ENCODE measurements around the gene DPP8. TPM values are rescaled to one million over a fixed set of nuclear protein-coding genes. Genes with fewer than 3 reads are reported as not detected.

Gene DPP8
- total RNA-seq, 1 experiment from 2014 or later, result 27.1 TPM

DNA sequence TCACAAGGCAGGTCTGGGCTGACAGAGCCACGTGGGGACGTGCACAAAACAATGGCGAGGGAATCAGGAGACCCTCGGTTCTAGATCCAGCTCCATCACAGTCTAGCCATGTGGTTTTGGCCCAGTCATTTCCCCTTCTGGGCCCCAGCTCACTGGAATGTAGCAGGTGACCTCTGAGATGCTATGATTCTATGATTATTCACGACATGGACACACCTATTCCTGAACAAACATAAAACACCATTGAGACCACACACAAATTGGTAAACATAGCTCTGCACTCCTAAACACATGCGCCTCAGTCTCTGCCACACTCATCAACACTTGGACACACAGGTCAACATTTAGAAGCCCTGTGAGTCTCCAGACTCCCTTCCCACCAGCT lies 103.7 kb downstream of the DPP8 start:
- intact Hi-C loops (cut with micrococcal nuclease), result no loop called here
- Histone ChIP-seq H4K20me1 (ENCODE audit: insufficient read depth) (no peaks in the 10 kb centered on the region), H3K4me3 (replicated peaks in 1 of 2; ENCODE audit: low read depth in 1 of 2, low read length in 2 of 2) (no peak overlapping the region), H3K4me1 (ENCODE audit: control insufficient read depth in 1 of 2, insufficient read depth in 2 of 2, low read length in 2 of 2) (peaks cover 0 to 14% of the 10 kb centered on the region in 2 experiments; a peak in 1 of 4 replicates), H3K79me2 (ENCODE audit: insufficient read depth, low read length) (no peaks in the 10 kb centered on the region), H3K27ac (ENCODE audit: low read depth, low read length) (no peak overlapping the region), H2AFZ (ENCODE audit: low read depth, low read length, poor library complexity, severe bottlenecking) (no peak overlapping the region), H3K4me2 (ENCODE audit: low read length) (no peak overlapping the region), H3K36me3 (ENCODE audit: control insufficient read depth in 1 of 2, insufficient read depth in 2 of 2, low read length in 2 of 2) (no peaks in the 10 kb centered on the region), H3K9me3 (ENCODE audit: control insufficient read depth in 1 of 2, insufficient read depth in 1 of 2, low read depth in 1 of 2, low read length in 2 of 2) (no peaks in the 10 kb centered on the region), H3K9ac (ENCODE audit: low read length) (no peak overlapping the region), H3K9me2 (ENCODE audit: insufficient read depth) (no peaks in the 10 kb centered on the region), H3K27me3 (ENCODE audit: insufficient read depth, low read length) (no peaks in the 10 kb centered on the region)
- no peak for ATAC-seq
- DNase-seq (ENCODE audit: low read depth, low spot score), result no peak
- CTCF ChIA-PET, result no interaction called here
- no TSS peak for BruUV-seq (replicated peaks)
- TF ChIP-seq POLR2A (IDR thresholded peaks at IDR 0.05; ENCODE audit: borderline replicate concordance, extremely low read depth, insufficient read depth, insufficient read length) (no peak), ZNF274 (IDR thresholded peaks at IDR 0.05; ENCODE audit: low read depth, low read length) (no peak), POLR2AphosphoS5 (IDR thresholded peaks at IDR 0.05; ENCODE audit: low read depth, low read length) (no peak), SP1 (IDR thresholded peaks at IDR 0.05; ENCODE audit: low read depth) (no peak), CBX3 (IDR thresholded peaks at IDR 0.05; ENCODE audit: low read depth) (no peak), TCF7L2 (IDR thresholded peaks at IDR 0.05; ENCODE audit: borderline replicate concordance, extremely low read depth, insufficient read depth, insufficient read length) (no peak)
- TF ChIP-seq, protein P1, sequence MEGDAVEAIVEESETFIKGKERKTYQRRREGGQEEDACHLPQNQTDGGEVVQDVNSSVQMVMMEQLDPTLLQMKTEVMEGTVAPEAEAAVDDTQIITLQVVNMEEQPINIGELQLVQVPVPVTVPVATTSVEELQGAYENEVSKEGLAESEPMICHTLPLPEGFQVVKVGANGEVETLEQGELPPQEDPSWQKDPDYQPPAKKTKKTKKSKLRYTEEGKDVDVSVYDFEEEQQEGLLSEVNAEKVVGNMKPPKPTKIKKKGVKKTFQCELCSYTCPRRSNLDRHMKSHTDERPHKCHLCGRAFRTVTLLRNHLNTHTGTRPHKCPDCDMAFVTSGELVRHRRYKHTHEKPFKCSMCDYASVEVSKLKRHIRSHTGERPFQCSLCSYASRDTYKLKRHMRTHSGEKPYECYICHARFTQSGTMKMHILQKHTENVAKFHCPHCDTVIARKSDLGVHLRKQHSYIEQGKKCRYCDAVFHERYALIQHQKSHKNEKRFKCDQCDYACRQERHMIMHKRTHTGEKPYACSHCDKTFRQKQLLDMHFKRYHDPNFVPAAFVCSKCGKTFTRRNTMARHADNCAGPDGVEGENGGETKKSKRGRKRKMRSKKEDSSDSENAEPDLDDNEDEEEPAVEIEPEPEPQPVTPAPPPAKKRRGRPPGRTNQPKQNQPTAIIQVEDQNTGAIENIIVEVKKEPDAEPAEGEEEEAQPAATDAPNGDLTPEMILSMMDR (IDR thresholded peaks at IDR 0.05 in 2 of 3, conservative IDR thresholded peaks at IDR 0.05 in 1 of 3; ENCODE audit: borderline replicate concordance in 1 of 3, insufficient read depth in 1 of 3, low read depth in 2 of 3, low read length in 2 of 3), result no peak
- POLR2A ChIA-PET, result no interaction called here
- RAD21 ChIA-PET (ENCODE audit: low non-redundant PET in 1 of 2, low total read pairs in 2 of 2, uncharacterized antibody in 2 of 2, unreplicated experiment in 2 of 2), result no interaction called here

DNA sequence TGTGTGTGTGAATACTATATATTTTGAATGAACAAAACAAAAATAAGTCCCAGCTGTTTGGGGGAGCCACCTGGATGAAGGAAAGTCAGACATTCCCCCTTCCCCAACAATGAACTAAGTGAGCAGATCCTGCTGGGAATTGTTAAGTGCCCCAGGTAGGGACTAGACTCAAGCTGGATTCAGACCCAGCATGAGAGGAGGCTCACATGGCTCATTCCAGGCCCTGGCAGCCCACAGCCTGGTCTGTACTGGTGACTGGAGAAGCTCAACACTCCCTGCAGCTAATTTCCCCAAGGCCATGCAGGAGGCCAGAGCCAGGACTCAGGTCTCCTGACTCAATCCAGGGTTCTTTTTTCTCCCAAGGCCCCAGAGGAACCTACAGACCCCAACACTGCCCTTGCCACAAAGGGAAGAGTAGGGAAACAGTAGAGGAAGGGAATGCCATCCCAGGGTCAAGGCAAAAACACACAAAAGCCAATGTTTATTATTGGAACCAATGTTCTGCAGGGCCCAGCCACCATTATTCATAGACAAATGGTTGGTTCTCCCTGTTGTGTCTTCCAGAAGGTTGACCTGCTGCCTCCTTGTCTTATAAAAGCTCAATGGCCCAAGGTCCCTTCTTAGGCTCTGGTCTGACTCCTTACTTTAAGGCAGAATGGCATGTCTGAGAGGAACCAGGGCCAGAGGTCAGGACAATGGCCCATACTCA lies 104.3 kb downstream of the DPP8 start:
- intact Hi-C loops (cut with micrococcal nuclease), result no loop called here
- peaks cover 0 to 14% of the 10 kb centered on the region in 2 experiments; a peak in 1 of 4 replicates for H3K4me1 ChIP-seq (ENCODE audit: control insufficient read depth in 1 of 2, insufficient read depth in 2 of 2, low read length in 2 of 2)
- no peak overlapping the region for H3K27ac ChIP-seq (ENCODE audit: low read depth, low read length)
- ChIA-PET CTCF (no interaction called here), POLR2A (no interaction called here), RAD21 (ENCODE audit: low non-redundant PET in 1 of 2, low total read pairs in 2 of 2, uncharacterized antibody in 2 of 2, unreplicated experiment in 2 of 2) (no interaction called here)
- DNase-seq (ENCODE audit: low read depth, low spot score) (no peak), ATAC-seq (no peak)
- no peaks in the 10 kb centered on the region for H3K79me2 ChIP-seq (ENCODE audit: insufficient read depth, low read length)
- H4K20me1 ChIP-seq (ENCODE audit: insufficient read depth), result no peaks in the 10 kb centered on the region
- no peaks in the 10 kb centered on the region for H3K9me3 ChIP-seq (ENCODE audit: control insufficient read depth in 1 of 2, insufficient read depth in 1 of 2, low read depth in 1 of 2, low read length in 2 of 2)
- H3K9ac ChIP-seq (ENCODE audit: low read length), result no peak overlapping the region
- TF ChIP-seq JUND (IDR thresholded peaks at IDR 0.05), result no peak
- TF ChIP-seq POLR2A (IDR thresholded peaks at IDR 0.05; ENCODE audit: borderline replicate concordance, extremely low read depth, insufficient read depth, insufficient read length), result no peak
- TF ChIP-seq YY1 (IDR thresholded peaks at IDR 0.05; ENCODE audit: extremely low read depth, insufficient replicate concordance, low read depth, low read length), result no peak
- TF ChIP-seq CEBPB (IDR thresholded peaks at IDR 0.05; ENCODE audit: low read depth), result no peak
- no peak for TF ChIP-seq SP1 (IDR thresholded peaks at IDR 0.05; ENCODE audit: low read depth)
- TF ChIP-seq POLR2AphosphoS5 (IDR thresholded peaks at IDR 0.05; ENCODE audit: low read depth, low read length), result no peak
- no peak overlapping the region for H3K4me2 ChIP-seq (ENCODE audit: low read length)
- no TSS peak for BruUV-seq (replicated peaks)
- no peak overlapping the region for H3K4me3 ChIP-seq (replicated peaks in 1 of 2; ENCODE audit: low read depth in 1 of 2, low read length in 2 of 2)
- no peak overlapping the region for H2AFZ ChIP-seq (ENCODE audit: low read depth, low read length, poor library complexity, severe bottlenecking)
- no peaks in the 10 kb centered on the region for H3K36me3 ChIP-seq (ENCODE audit: control insufficient read depth in 1 of 2, insufficient read depth in 2 of 2, low read length in 2 of 2)
- no peaks in the 10 kb centered on the region for H3K9me2 ChIP-seq (ENCODE audit: insufficient read depth)
- H3K27me3 ChIP-seq (ENCODE audit: insufficient read depth, low read length), result no peaks in the 10 kb centered on the region

Measured in HCT116 (cell line).